ENCODE measurements around the gene RDX.

RDX gene

GRCh38 chr11:110251836-110252235, 44.6 kb downstream of the RDX start:
- TF ChIP-seq CTCF (conservative IDR thresholded peaks at IDR 0.05; ENCODE audit: control insufficient read depth, insufficient read depth, low read depth, low read length), result no peak
- H3K4me3 ChIP-seq (ENCODE audit: control insufficient read depth, low read depth, low read length), result no peak overlapping the region
- peak; percentile 72 for DNase-seq (ENCODE audit: low read depth)

GRCh38 chr11:110250168-110250567, 46.2 kb downstream of the RDX start:
- no peak for TF ChIP-seq CTCF (conservative IDR thresholded peaks at IDR 0.05; ENCODE audit: control insufficient read depth, insufficient read depth, low read depth, low read length)
- H3K4me3 ChIP-seq (ENCODE audit: control insufficient read depth, low read depth, low read length), result no peak overlapping the region
- DNase-seq (ENCODE audit: low read depth), result no peak

GRCh38 chr11:110249766-110250165, 46.6 kb downstream of the RDX start:
- no peak for TF ChIP-seq CTCF (conservative IDR thresholded peaks at IDR 0.05; ENCODE audit: control insufficient read depth, insufficient read depth, low read depth, low read length)
- H3K4me3 ChIP-seq (ENCODE audit: control insufficient read depth, low read depth, low read length), result no peak overlapping the region
- no peak for DNase-seq (ENCODE audit: low read depth)

GRCh38 chr11:110249066-110249465, 47.3 kb downstream of the RDX start:
- TF ChIP-seq CTCF (conservative IDR thresholded peaks at IDR 0.05; ENCODE audit: control insufficient read depth, insufficient read depth, low read depth, low read length), result peak; percentile 32
- H3K4me3 ChIP-seq (ENCODE audit: control insufficient read depth, low read depth, low read length), result no peak overlapping the region
- DNase-seq (ENCODE audit: low read depth), result peak; percentile 7

GRCh38 chr11:110243791-110244190, 52.6 kb downstream of the RDX start:
- TF ChIP-seq CTCF (conservative IDR thresholded peaks at IDR 0.05; ENCODE audit: control insufficient read depth, insufficient read depth, low read depth, low read length), result no peak
- DNase-seq (ENCODE audit: low read depth), result no peak
- H3K4me3 ChIP-seq (ENCODE audit: control insufficient read depth, low read depth, low read length), result no peak overlapping the region

- no peak for TF ChIP-seq CTCF (conservative IDR thresholded peaks at IDR 0.05; ENCODE audit: control insufficient read depth, insufficient read depth, low read depth, low read length)
- no peak for DNase-seq (ENCODE audit: low read depth)
- H3K4me3 ChIP-seq (ENCODE audit: control insufficient read depth, low read depth, low read length), result no peak overlapping the region
Measured at GRCh38 chr11:110242746-110243145, 53.7 kb downstream of the RDX start.

GRCh38 chr11:110242188-110242587, 54.2 kb downstream of the RDX start:
- no peak overlapping the region for H3K4me3 ChIP-seq (ENCODE audit: control insufficient read depth, low read depth, low read length)
- no peak for TF ChIP-seq CTCF (conservative IDR thresholded peaks at IDR 0.05; ENCODE audit: control insufficient read depth, insufficient read depth, low read depth, low read length)
- DNase-seq (ENCODE audit: low read depth), result no peak
